NCI-H1048 (cell line): Measurements from ENCODE around the gene UNC5A.

Experiments
- DNase-seq: peaks from one replicate; lab custom pipeline; 2025; lab: John Stamatoyannopoulos, UW

UNC5A gene

DNA sequence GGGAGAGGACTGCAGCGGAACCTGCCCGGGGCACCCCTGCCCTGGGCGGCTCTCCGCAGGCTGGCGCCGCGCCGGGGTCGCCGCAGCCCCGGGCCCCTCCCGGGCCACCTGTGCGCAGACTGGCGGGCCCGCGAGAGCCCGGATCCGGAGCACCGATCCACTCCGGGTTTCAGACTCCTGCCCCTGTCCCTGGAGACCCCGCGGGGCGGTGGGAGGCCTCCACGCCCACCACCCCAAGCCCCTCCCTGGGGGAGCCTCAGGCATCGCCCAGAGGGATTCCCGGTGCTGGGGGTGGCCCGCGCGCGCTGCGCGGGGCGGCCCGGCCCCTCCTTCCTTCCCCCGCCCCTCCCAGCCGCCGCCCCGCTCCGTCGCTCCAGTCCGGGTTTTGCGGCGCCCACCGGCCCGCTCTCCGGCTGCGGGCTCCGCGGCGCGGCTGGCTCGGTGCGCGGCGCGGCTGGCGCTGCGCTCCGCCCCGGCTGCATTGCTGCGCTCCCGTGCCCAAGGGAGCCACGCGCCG is at the start of gene UNC5A:
UNC5A (plus strand) TSS at position 479 of the 517 bp plus-strand sequence. CDS start 192 bp downstream, outside the sequence.
- DNase-seq: no peak

DNA sequence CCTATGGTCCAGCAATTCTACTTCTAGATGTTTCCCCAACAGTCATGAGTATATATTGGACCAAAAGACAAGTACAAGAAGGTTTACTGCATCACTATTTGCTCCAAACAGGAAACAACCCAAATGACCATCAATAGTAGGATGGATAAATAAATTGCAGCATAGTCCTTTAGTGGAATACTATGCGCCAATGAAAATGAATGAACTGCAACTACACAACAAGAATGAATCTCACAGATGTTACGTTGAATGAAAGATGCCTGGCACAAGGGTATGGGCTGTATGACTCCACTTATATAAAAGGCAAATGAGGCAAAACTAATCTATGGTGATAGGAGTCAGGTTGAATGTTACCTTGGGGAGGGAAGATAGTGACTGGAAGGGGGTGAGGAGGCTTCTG is 48.6 kb upstream of the UNC5A start:
- no peak for DNase-seq

DNA sequence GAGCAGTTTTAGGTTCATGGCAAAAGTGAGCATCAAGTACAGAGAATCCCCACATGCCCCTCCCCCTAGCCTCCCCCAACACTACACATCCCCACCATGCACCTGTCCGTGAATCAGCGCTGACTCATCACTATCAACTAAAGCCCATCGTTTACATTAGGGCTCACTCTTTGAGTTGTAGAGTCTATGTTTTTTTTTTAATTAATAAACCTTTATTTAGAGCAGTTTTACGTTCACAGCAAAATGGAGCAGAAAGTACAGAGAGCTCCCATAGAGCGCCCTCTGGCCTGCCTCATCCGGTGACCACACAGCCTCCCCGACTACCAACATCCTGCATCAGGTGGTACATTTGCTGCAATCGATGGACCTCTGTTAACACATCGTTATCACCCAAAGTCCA is 47.9 kb upstream of the UNC5A start:
- DNase-seq: no peak

DNA sequence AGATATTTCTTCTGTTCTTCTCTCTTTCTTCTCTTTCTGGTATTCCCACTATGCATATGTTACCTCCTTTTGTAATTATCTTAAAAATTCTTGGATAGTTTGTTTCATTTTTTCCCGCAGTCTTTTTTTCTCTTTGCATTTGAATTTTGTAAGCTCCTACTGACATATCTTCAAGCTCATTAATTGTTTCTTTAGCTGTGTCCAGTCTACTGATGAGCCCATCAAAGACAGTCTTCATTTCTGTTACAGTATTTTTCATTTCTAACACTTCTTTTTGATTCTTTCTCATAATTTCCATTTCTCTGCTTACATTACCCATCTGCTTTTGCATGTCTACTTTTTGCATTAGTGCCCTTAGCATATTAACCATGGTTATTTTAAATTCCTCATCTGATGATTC is 44.7 kb upstream of the UNC5A start:
- DNase-seq: no peak

DNA sequence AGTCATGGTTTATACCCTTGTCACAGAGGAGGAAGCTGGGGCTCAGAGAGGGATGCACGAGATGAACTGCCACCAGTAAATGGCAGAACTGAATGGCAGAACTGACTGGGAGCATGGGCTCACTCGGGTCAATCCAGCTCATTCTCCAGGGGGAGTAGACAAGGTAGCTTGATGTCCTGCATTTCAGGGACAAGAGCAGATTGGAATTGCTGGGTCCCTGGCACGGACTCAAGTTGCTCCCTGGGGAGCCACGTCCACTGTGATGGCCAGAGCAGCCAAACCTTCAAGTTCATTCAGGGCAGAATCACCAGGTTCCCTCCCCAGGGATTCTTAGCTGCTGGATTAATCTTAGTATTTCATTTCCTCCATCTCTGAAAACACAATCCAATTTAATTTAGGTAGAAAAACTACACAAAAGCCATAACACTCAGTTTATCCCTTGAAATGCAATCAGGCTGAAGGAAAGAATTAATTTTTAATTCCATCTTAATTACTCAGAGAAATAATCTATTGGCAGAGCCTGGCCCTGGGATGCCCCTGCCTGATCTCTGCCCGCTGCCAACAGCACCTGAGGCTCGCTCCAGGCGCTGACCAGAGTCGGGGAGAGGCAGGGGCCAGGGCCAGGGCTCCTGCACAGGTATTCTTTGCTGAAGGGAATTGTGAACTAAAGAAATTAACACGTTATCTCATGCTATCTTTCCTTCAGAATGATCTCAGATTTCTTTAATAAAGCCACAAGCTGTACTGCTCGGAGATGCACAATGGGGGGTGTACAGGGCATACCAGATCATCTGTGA is 42.0 kb upstream of the UNC5A start:
- no peak for DNase-seq

DNA sequence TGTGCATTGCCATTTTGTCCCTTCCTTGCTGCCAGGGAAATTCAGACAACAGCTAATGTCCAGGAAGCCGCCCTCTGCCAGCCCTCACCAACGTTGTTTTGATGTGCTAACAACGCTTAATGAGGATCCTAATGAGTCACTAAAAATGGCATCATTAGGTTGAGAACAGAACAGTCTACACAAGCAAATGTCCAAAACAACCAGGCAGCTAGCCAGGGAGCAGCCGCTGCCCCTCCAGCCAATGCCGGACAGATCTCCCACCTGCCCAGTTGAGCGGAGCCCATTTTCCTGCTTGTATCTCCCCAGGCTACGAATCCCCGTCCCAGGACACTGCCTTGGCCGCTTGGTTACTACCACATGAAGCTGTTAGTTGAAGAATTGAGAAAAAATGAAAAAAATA is 40.4 kb upstream of the UNC5A start:
- no peak for DNase-seq

DNA sequence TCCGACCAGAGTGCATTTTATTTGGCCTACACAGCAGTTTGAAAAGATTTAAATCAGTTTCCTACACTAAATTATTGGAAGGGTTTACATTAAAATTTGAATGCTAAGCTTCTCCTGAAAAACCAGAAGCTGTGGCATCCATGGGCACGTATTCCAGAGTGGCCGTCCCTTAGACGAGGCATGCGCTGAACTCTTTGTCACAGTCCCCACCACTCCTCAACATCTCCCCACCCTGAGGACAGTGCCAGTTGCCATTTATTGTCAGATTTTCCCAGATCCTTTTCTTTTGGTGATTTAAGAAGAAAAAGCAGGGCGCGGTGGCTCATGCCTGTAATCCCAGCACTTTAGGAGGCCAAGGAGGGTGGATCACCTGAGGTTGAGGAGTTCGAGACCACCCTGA is 39.9 kb upstream of the UNC5A start:
- no peak for DNase-seq

DNA sequence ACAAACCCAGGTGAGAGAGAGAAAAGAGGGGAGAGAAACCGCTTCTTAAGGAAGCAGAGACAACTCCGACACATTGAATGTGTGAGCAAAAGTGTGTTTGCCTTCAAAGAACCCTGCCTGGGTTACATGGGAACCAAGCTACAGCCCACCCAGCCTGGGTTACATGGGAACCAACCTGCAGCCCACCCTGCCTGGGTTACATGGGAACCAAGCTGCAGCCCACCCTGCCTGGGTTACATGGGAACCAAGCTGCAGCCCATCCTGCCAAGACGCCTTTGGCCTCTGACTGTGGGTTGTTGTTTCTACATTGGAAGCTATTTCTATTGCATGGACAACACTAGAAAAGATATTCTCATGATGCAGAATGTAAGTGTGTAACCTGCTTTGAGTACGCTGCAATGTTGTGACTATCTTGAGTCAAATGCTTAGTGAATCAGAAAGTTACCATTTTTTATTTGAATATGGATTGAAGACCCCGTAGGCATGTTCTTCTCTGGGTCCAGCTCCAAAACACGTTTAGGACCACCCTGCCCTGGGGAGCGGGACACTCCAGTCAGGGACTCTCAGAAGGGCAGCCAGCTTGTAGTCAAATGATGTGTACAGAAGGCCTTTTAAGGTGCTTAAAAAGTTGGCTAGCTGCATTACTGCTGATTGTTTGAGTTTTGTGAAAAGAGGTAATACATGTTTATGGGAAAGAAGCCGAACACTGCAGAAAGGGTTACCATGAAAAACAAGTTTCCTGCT is 39.1 kb upstream of the UNC5A start:
- DNase-seq: no peak

DNA sequence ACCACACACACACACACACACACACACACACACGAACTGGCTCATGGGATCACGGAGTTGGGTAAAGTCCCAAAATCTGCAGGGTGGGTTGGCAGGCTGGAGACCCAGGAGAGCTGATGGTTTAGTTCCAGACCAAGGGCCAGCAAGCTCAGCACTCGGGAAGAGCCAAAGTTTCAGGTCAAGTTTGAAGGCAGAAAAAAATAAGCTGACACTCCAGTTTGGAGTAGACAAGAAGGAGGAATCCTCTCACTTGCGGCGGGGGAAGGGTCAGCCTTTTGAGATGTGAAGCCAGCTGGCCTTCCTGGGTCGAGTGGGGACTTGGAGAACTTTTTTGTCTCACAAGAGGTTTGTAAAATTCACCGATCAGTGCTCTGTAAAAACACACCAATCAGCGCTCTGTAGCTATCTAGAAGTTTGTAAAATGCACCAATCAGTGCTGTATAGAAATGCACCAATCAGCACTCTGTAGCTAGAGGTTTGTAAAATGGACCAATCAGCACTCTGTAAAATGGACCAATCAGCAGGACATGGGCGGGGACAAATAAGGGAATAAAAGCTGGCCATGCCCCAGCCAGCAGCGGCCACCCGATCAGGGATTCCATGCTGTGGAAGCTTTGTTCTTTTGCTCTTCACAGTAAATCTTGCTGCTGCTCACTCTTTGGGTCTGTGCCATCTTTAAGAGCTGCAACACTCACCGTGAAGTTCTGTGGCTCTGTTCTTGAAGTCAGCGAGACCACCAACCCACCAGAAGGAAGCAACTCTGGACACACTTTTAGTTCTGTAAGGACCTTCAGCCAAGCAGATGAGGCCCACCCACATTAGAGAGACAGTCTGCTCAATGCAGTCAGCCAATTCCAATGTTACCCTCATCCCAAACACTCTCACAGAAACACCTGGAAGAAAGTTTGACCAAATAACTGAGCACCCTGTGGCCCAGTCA is 37.8 kb upstream of the UNC5A start:
- no peak for DNase-seq

DNA sequence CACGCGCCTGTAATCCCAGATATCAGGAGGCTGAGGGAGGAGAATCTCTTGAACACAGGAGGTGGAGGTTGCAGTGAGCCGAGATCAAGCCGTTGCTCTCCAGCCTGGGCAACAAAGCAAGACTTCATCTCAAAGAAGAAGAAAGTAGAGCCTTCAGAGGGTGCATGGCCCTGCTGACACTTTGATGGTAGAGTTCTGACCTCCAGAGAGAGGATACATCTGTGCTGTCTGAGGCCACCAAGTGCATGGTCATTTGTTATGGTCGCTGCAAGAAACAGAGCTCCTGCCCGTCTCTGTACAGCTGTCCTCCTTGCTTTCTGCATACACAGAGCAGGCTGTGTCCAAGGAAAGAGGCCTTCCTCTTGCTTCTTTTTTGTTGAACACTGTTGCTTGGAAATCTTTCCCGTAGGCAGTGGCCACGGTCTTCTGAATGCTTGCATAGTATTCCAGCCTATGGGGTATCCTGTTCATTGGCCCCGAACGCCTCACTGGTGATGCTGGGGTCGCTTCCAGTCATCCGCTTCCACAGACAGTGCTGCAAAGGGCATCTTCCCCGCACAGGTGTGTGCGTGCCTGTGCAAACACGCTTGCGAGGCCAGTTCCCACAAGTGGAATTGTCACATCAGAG is 36.8 kb upstream of the UNC5A start:
- DNase-seq: no peak

DNA sequence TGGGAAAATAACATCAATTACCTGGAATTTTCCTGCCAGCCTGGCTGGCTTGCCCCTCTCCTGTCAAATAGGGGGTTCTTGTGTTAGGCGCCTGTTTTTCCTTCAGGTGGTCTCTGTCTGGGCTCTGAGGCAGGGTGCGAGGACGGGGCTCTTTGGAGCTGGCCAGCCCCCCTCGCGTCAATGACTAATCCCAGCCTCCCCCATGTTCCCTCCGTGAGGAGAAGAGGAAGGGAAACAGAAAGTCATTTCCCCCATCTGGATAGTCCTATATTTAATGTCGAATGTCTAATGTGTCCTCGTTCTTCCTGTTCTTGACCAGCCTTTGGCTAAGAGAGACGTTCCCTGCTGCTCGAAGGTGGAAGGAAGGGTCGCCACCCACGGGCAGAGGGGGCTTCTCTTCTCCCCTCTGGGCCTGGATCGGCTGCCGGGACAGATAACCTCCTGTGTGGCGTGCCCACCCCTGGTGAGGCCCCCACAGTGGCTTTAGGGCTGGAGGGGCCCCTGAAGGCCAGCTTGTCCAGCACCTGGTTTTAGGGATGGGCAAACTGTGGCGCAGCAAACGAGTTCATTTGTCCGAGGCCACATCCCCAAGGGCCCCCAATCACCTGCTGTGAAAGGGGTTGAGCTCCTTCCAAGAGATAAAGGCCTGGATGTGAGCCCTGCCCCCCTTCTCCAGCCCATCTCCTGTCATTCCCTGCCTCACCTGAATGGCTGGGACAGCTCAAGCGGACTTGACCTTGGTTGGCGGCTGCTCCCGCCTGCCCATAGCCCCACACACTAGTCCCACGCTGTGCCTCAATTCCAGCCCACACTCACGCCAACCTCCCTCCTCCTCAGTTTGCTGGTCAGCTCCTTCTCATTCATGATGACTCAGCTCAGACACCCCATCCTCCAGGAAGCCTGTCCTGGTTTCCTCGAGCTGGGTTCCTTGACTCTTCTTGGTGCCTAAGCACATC is 35.9 kb upstream of the UNC5A start:
- no peak for DNase-seq

DNA sequence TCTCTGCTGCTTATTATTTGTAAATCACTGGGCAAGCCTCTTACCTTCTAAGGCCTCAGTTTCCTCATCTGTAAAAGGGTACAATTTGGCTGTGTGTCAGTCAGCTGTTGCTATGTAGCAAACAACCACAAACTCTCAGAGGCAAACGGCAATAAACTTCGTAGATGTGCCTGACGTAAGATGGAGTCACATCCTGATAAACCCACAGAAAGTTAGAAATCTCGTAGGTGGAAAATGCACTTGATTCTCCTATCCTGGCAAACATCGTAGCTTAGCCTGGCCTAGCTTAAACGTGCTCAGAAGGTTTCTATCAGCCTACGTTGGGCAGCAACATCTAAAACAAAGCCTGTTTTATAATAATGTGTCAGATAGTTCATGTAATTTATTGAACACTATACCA is 35.0 kb upstream of the UNC5A start:
- DNase-seq: no peak

DNA sequence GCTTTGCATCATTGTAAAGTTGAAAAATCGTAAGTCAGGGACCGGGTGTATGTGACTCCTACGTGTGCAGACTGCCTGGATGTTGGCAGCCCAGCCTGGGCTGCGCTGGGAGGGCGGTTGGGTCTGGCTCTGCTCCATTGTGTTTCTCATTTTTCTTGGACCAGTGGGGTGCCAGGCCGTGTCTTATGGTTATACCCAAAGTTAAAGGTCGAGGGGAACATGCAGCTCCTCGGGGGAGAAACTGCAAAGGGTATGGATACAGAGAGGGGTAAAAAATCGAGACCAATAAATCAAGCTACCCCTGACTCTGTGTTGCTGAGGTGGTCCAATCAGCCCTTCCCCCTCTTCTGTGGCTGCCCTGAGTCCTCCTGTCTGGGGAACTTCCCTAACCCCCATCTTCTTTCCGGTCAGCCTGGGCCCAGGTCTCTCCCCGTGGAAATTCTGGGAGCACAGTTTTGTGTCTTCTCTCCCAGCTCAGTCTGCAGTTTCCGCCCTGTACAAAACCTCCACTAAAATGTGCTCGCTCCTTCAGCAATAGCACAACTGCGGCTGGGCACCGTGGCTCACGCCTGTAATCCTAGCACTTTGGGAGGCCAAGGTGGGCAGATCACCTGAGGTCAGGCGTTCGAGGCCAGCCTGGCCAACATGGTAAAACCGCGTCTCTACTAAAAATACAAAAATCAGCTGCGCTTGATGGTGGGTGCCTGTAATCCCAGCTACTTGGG is 34.1 kb upstream of the UNC5A start:
- DNase-seq: no peak

DNA sequence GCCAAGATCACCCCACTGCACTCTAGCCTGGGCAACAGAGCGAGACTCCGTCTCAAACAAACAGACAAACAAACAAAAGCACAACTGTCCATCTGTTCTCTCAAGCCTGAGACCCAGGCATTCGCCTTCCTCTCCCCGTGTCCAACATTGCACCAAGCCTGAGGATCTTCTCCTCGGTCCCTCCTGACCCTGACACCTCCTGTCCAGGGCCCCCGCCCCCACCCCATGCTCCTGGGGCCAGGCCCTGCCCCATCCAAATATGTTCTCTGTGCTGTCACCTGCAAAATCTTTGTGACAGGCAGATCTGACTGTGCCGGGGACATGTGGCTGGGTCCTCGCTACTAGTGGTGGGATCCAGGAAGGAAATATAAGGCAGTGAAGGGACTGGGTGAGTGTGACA is 33.4 kb upstream of the UNC5A start:
- no peak for DNase-seq

DNA sequence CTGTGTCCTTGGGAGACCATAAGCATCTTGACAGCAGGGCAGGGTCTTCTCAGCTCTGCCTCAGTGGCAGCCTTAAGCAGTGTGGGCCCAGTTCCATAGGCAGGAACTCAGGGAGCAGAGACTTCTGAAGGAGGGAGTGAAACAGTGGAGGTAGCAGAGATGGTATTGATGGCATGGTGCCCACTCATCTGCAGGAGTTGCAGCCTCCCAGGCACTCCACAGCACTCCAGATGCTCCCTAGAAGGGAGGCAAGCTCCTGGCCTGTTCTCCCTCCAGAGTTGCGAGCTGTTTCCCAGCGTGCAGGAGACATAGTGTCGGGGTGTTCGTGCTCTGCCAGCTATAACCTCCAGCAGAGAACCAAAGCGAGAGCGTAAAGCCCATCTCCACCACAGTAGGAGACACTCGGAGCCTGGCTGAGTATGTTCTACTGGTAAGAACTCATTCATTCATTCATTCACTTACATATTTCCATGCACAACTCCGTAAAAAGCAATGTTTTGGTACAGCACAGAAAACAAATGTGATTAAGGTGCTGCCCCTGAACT is 31.4 kb upstream of the UNC5A start:
- no peak for DNase-seq

DNA sequence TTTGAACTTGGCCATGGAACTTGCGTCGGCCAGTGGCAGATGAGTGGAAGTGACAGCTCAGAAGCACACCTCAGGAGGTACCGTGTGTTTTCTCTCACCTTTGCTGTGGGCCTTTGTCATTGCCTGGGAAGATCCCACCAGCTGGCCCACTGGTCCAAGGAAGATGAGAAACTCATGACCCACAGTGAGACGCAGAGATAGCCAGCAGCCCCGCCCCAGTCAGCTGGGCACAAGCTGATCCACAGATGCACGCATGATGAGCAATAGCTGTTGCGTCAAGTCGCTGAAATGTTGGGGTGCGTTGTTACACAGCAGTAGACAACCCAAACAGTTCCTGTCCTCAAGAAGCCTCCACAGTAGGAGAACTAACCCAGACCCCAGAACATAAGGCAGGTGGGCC is 30.8 kb upstream of the UNC5A start:
- no peak for DNase-seq

DNA sequence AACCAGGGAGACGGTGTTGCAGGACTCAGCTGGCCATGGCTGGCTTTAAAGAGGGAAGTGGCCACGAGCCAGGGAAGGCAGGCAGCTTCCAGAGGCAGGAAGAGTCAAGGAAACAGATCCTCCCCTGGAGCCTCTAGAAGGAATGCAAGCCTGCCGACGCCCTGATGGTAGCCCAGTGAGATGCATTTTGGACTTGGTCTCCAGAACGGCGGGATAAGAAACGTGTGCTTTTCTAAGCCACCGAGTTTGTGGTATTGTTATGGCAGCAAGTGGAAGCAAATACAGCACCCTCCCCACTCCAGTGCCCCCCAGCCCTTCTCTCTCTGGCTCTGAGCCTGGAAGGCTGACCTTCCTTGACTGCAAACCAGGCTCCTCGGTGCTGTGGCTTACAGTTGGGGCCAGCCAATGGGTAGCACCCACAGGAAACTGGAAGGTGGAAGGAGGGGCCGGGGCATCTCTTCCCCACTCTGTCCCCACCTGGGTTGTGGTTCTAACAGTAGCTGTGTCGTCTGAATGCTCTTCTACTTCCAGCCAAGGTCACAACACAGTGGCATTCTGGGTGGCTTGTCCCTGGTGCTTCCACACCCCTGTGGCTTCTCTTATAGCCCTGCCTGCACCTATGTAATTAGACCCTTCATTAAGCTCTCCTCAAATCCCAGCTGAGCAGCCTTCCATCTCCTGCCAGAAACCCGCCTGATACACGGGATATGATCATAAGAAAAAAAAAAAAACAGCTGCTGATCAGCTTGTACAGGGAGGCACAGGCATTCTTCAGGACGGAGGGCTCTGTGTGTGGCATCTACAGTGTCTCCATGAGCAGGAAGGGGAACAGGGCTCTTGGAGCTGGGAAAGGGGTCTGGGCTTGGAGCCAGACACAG is 29.9 kb upstream of the UNC5A start:
- no peak for DNase-seq

DNA sequence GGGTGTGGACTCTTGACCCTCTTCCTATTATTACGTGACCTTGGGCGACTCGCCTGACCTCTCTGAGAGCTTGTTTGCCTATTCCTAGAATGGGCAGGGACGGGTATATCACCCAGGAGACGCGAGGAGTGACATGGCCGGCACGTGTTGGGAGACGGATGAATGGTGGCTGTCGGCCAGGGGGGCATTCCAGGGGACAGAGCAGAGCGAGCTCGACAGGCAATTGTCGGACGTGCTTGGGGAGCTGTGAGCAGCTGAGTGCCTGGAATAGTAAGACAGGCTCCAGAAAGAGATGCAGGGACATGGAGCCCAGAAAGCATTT is 29.3 kb upstream of the UNC5A start:
- DNase-seq: no peak
